Measurements from ENCODE around the gene CACNG3.

The CACNG3 gene

DNA sequence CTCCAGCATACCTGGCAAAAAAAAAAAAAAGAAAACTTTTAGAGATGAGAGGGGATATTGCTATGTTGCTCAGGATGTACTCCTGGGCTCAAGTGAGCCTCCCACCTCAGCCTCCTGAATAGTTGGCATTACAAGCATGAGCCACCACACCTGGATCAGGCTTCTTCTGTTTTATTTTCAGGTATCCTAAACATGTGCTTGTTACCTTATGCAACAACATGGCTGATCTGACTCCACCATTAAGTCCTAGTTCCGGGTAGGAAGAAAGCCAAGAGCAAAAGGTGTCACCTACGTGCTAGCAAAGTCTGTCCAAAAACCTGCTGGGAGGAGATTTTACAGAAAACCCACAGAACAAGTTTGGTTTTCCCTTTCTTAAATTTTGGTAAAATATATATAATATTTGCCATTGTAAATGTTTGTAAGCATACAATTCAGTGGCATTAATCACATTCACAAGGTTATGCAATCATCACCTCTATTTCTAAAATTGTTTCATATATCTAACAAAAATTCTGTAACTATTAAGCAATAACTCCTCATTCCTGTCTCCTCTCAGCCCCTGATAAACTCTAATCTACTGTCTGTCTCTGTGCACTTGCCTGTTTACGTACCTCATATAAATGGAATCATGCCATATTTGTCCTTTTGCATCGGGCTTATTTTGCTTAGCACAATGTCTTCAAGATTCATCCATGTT lies 9.1 kb upstream of the CACNG3 start:
- TF ChIP-seq PPARA (CRISPR knock-in tag; IDR thresholded peaks at IDR 0.05; ENCODE audit: borderline replicate concordance) (no peak), TCF4 (CRISPR knock-in tag; IDR thresholded peaks at IDR 0.05; ENCODE audit: borderline replicate concordance) (no peak), ZFP30 (CRISPR knock-in tag; IDR thresholded peaks at IDR 0.05) (no peak), ARNTL (CRISPR knock-in tag; IDR thresholded peaks at IDR 0.05; ENCODE audit: borderline replicate concordance, low read depth) (no peak)
- TF ChIP-seq, protein P1, sequence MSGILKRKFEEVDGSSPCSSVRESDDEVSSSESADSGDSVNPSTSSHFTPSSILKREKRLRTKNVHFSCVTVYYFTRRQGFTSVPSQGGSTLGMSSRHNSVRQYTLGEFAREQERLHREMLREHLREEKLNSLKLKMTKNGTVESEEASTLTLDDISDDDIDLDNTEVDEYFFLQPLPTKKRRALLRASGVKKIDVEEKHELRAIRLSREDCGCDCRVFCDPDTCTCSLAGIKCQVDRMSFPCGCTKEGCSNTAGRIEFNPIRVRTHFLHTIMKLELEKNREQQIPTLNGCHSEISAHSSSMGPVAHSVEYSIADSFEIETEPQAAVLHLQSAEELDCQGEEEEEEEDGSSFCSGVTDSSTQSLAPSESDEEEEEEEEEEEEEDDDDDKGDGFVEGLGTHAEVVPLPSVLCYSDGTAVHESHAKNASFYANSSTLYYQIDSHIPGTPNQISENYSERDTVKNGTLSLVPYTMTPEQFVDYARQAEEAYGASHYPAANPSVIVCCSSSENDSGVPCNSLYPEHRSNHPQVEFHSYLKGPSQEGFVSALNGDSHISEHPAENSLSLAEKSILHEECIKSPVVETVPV (CRISPR knock-in tag; IDR thresholded peaks at IDR 0.05), result no peak
- ATAC-seq, result no peak

- TF ChIP-seq ZNF565 (CRISPR knock-in tag; conservative IDR thresholded peaks at IDR 0.05; ENCODE audit: low read depth) (no peak), ZC3H10 (CRISPR knock-in tag; IDR thresholded peaks at IDR 0.05) (no peak), ZNF70 (CRISPR knock-in tag; IDR thresholded peaks at IDR 0.05) (no peak), GLIS3 (CRISPR knock-in tag; IDR thresholded peaks at IDR 0.05) (no peak), TOX (CRISPR knock-in tag; IDR thresholded peaks at IDR 0.05; ENCODE audit: borderline replicate concordance) (no peak), CSDC2 (CRISPR knock-in tag; IDR thresholded peaks at IDR 0.05) (no peak), PATZ1 (CRISPR knock-in tag; IDR thresholded peaks at IDR 0.05; ENCODE audit: borderline replicate concordance) (no peak), RARB (CRISPR knock-in tag; IDR thresholded peaks at IDR 0.05) (no peak)
- TF ChIP-seq, protein P2, sequence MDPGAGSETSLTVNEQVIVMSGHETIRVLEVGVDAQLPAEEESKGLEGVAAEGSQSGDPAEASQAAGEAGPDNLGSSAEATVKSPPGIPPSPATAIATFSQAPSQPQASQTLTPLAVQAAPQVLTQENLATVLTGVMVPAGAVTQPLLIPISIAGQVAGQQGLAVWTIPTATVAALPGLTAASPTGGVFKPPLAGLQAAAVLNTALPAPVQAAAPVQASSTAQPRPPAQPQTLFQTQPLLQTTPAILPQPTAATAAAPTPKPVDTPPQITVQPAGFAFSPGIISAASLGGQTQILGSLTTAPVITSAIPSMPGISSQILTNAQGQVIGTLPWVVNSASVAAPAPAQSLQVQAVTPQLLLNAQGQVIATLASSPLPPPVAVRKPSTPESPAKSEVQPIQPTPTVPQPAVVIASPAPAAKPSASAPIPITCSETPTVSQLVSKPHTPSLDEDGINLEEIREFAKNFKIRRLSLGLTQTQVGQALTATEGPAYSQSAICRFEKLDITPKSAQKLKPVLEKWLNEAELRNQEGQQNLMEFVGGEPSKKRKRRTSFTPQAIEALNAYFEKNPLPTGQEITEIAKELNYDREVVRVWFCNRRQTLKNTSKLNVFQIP (CRISPR knock-in tag; IDR thresholded peaks at IDR 0.05; ENCODE audit: borderline replicate concordance, low read depth), result no peak
- TF ChIP-seq, protein P1 (CRISPR knock-in tag; IDR thresholded peaks at IDR 0.05), result no peak
- peak; percentile 77 for ATAC-seq
Measured at GRCh38 chr16:24253192-24253591, 2.9 kb upstream of the CACNG3 start.

GRCh38 chr16:24257958-24258357 lies 1.8 kb downstream of the CACNG3 start:
- no peak for ATAC-seq
- TF ChIP-seq ZFP3 (CRISPR knock-in tag; IDR thresholded peaks at IDR 0.05) (no peak), PPARA (CRISPR knock-in tag; IDR thresholded peaks at IDR 0.05; ENCODE audit: borderline replicate concordance) (no peak), ARNTL (CRISPR knock-in tag; IDR thresholded peaks at IDR 0.05; ENCODE audit: borderline replicate concordance, low read depth) (no peak), SNAI2 (CRISPR knock-in tag; IDR thresholded peaks at IDR 0.05) (no peak)
- TF ChIP-seq, protein P2 (CRISPR knock-in tag; IDR thresholded peaks at IDR 0.05; ENCODE audit: borderline replicate concordance, low read depth), result no peak

DNA sequence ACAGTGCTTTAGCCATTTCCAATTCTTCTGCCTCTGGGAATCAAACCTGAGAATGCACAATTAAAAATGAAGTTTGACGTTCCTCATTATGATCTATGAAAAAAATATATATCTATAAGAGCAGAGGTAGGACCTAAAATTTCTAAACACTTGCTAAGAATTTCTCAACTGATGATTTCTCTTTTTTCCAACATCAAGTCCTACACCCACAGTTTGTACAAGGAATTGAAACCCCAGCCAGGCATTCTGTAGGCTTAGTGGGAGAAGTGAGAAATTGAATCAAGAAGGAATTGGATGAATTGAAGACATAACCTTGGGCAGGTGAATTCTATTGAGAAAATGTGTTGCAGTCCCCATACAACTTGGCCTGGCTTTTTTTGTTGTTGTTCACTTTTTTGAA lies 2.7 kb downstream of the CACNG3 start:
- no peak for ATAC-seq
- TF ChIP-seq ZC3H10 (CRISPR knock-in tag; IDR thresholded peaks at IDR 0.05) (no peak), PPARA (CRISPR knock-in tag; IDR thresholded peaks at IDR 0.05; ENCODE audit: borderline replicate concordance) (no peak), TSHZ2 (CRISPR knock-in tag; IDR thresholded peaks at IDR 0.05) (no peak), BACH2 (CRISPR knock-in tag; IDR thresholded peaks at IDR 0.05; ENCODE audit: borderline replicate concordance) (no peak), ESRRG (CRISPR knock-in tag; IDR thresholded peaks at IDR 0.05) (no peak), ZFP3 (CRISPR knock-in tag; IDR thresholded peaks at IDR 0.05) (no peak), RARB (CRISPR knock-in tag; IDR thresholded peaks at IDR 0.05) (no peak), TOX (CRISPR knock-in tag; IDR thresholded peaks at IDR 0.05; ENCODE audit: borderline replicate concordance) (no peak), ZNF565 (CRISPR knock-in tag; conservative IDR thresholded peaks at IDR 0.05; ENCODE audit: low read depth) (no peak), PATZ1 (CRISPR knock-in tag; IDR thresholded peaks at IDR 0.05; ENCODE audit: borderline replicate concordance) (no peak), OSR1 (CRISPR knock-in tag; IDR thresholded peaks at IDR 0.05) (no peak)

Measured in SK-N-SH treated with all-trans-retinoic acid at 6 μM for 48 hours (cell line).